ENCODE results near the gene MDM4. TPM values are rescaled to one million over a fixed set of nuclear protein-coding genes. Genes with fewer than 3 reads are reported as not detected.

MDM4 gene
- total and polyA plus RNA-seq, 2 donors (not counting 3 experiments of a cell fraction or from before 2014, with no cell fraction given): 11.7 to 67.0 TPM

GRCh38 chr1:204469304-204469703 is 46.9 kb upstream of the MDM4 start:
- Histone ChIP-seq H3K9me1 (replicated peaks; ENCODE audit: control insufficient read depth, extremely low read depth, insufficient read depth, low read length) (no peaks in the 10 kb centered on the region), H4K20me1 (replicated peaks; ENCODE audit: control insufficient read depth, extremely low read depth, insufficient read depth, low read length) (no peaks in the 10 kb centered on the region), H3K4me2 (ENCODE audit: insufficient read depth, low read length) (no peak overlapping the region), H3K36me3 (ENCODE audit: control insufficient read depth in 2 of 2, extremely low read depth in 1 of 2, insufficient read depth in 2 of 2, low read length in 2 of 2) (peaks cover 0 to 13% of the 10 kb centered on the region in 2 experiments), H2AFZ (ENCODE audit: low read depth, low read length) (no peak overlapping the region), H3K79me2 (ENCODE audit: control insufficient read depth, insufficient read depth, low read length) (no peaks in the 10 kb centered on the region), H3K27ac (ENCODE audit: insufficient read depth, low read depth, low read length) (no peak overlapping the region), H3K4me1 (ENCODE audit: control insufficient read depth, extremely low read depth, insufficient read depth, low read length) (peaks cover 34% of the 10 kb centered on the region), H3K4me3 (replicated peaks in 1 of 3; ENCODE audit: insufficient read depth in 1 of 3, low read depth in 1 of 3, low read length in 3 of 3) (no peak overlapping the region), H3K27me3 (ENCODE audit: control insufficient read depth in 2 of 2, insufficient read depth in 2 of 2, low read length in 2 of 2) (no peaks in the 10 kb centered on the region), H3K9ac (replicated peaks; ENCODE audit: extremely low read depth, insufficient read depth, low read length) (no peak overlapping the region), H3K9me3 (replicated peaks; ENCODE audit: control insufficient read depth, insufficient read depth, low read length) (no peaks in the 10 kb centered on the region)
- ChIA-PET CTCF (no interaction called here), POLR2A (no interaction called here)
- FAIRE-seq (no peak), DNase-seq (ENCODE audit: low read depth, low spot score) (no peak)
- intact Hi-C loops (cut with micrococcal nuclease): no loop called here
- dilution Hi-C loops (cut with MboI; ENCODE audit: extremely low pct_ligation_motif_present, low sequenced_read_pairs): no loop called here
- no TSS peak for BruUV-seq (replicated peaks)
- TF ChIP-seq JUN (IDR thresholded peaks at IDR 0.05; ENCODE audit: borderline replicate concordance, insufficient read depth, insufficient read length, low read depth): no peak

GRCh38 chr1:204471687-204472086 is 44.5 kb upstream of the MDM4 start:
- FAIRE-seq: no peak
- TF ChIP-seq GATA2 (IDR thresholded peaks at IDR 0.05; ENCODE audit: insufficient read depth, insufficient read length, low read depth, low read length): no peak
- TF ChIP-seq POLR2AphosphoS5 (IDR thresholded peaks at IDR 0.05; ENCODE audit: insufficient read depth, low read depth, low read length): no peak
- CTCF ChIA-PET: interaction anchor here (1.4 kb wide), 1 partner anchor 25 kb away, joined by 3 read pairs; no protein-coding TSS in a partner anchor

More at GRCh38 chr1:204471687-204472086, 44.5 kb upstream of the MDM4 start:
- no TSS peak for BruUV-seq (replicated peaks)
- POLR2A ChIA-PET: no interaction called here
- Histone ChIP-seq H4K20me1 (replicated peaks; ENCODE audit: control insufficient read depth, extremely low read depth, insufficient read depth, low read length) (no peaks in the 10 kb centered on the region), H2AFZ (ENCODE audit: low read depth, low read length) (no peak overlapping the region), H3K79me2 (ENCODE audit: control insufficient read depth, insufficient read depth, low read length) (no peaks in the 10 kb centered on the region), H3K4me3 (replicated peaks in 1 of 3; ENCODE audit: insufficient read depth in 1 of 3, low read depth in 1 of 3, low read length in 3 of 3) (no peak overlapping the region), H3K27me3 (ENCODE audit: control insufficient read depth in 2 of 2, insufficient read depth in 2 of 2, low read length in 2 of 2) (no peaks in the 10 kb centered on the region), H3K4me2 (ENCODE audit: insufficient read depth, low read length) (no peak overlapping the region), H3K9me3 (replicated peaks; ENCODE audit: control insufficient read depth, insufficient read depth, low read length) (no peaks in the 10 kb centered on the region), H3K9me1 (replicated peaks; ENCODE audit: control insufficient read depth, extremely low read depth, insufficient read depth, low read length) (no peaks in the 10 kb centered on the region), H3K27ac (ENCODE audit: insufficient read depth, low read depth, low read length) (no peak overlapping the region), H3K9ac (replicated peaks; ENCODE audit: extremely low read depth, insufficient read depth, low read length) (no peak overlapping the region), H3K36me3 (ENCODE audit: control insufficient read depth in 2 of 2, extremely low read depth in 1 of 2, insufficient read depth in 2 of 2, low read length in 2 of 2) (peaks cover 0 to 13% of the 10 kb centered on the region in 2 experiments), H3K4me1 (ENCODE audit: control insufficient read depth, extremely low read depth, insufficient read depth, low read length) (peaks cover 22% of the 10 kb centered on the region)
- DNase-seq (ENCODE audit: low read depth, low spot score): no peak
- dilution Hi-C loops (cut with MboI; ENCODE audit: extremely low pct_ligation_motif_present, low sequenced_read_pairs) (no loop called here), intact Hi-C loops (cut with micrococcal nuclease) (no loop called here)

Data from endothelial cell of umbilical vein (primary cell).